ENCODE measurements around the gene FBXL7.

The FBXL7 gene

DNA sequence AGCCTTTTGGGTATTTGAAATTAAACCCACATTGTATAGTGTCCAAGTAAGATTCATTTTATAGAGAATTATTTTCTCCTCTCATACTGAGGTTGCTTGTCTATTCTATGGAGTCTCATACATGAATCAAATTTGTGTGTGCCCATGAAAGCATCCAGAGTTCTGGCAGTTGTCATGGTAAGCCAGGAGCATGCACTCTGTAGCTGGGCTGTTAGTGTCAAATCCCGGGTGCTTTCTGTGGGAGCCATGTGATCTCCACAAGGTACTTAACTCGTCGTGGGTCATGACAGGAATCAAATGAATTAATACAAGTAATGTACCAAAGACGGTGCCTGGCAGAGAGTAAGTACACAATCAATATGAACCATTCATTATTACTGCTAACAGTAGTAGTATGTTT, 58.7 kb downstream of the FBXL7 start:
- Histone ChIP-seq H2AFZ (ENCODE audit: low read length) (no peak overlapping the region), H3K4me1 (ENCODE audit: insufficient read depth, low read length, poor library complexity, severe bottlenecking) (no peaks in the 10 kb centered on the region), H3F3A (ENCODE audit: low read depth) (no peaks in the 10 kb centered on the region), H3K27me3 (ENCODE audit: insufficient read depth, low read length, poor library complexity, severe bottlenecking) (no peaks in the 10 kb centered on the region), H3K9me2 (replicated peaks; ENCODE audit: low read depth, low read length) (no peaks in the 10 kb centered on the region; the same call in 1 of the 2 replicates), H3K9me3 (ENCODE audit: insufficient read depth, low read depth, low read length) (no peaks in the 10 kb centered on the region), H3K4me3 (ENCODE audit: low read length, poor library complexity, severe bottlenecking) (no peak overlapping the region), H3K79me2 (ENCODE audit: insufficient read depth, low read length) (no peaks in the 10 kb centered on the region), H3K36me3 (ENCODE audit: insufficient read depth, low read length) (no peaks in the 10 kb centered on the region), H3K9ac (ENCODE audit: low read depth, low read length, poor library complexity, severe bottlenecking) (no peak overlapping the region), H3K4me2 (ENCODE audit: low read depth, low read length, poor library complexity, severe bottlenecking) (no peak overlapping the region), H4K20me1 (ENCODE audit: insufficient read depth, low read length, poor library complexity, severe bottlenecking) (no peaks in the 10 kb centered on the region)
- TF ChIP-seq EZH2phosphoT487 (IDR thresholded peaks at IDR 0.05; ENCODE audit: borderline replicate concordance): no peak
- TF ChIP-seq, protein P1, sequence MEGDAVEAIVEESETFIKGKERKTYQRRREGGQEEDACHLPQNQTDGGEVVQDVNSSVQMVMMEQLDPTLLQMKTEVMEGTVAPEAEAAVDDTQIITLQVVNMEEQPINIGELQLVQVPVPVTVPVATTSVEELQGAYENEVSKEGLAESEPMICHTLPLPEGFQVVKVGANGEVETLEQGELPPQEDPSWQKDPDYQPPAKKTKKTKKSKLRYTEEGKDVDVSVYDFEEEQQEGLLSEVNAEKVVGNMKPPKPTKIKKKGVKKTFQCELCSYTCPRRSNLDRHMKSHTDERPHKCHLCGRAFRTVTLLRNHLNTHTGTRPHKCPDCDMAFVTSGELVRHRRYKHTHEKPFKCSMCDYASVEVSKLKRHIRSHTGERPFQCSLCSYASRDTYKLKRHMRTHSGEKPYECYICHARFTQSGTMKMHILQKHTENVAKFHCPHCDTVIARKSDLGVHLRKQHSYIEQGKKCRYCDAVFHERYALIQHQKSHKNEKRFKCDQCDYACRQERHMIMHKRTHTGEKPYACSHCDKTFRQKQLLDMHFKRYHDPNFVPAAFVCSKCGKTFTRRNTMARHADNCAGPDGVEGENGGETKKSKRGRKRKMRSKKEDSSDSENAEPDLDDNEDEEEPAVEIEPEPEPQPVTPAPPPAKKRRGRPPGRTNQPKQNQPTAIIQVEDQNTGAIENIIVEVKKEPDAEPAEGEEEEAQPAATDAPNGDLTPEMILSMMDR (conservative IDR thresholded peaks at IDR 0.05; ENCODE audit: low read length): no peak

DNA sequence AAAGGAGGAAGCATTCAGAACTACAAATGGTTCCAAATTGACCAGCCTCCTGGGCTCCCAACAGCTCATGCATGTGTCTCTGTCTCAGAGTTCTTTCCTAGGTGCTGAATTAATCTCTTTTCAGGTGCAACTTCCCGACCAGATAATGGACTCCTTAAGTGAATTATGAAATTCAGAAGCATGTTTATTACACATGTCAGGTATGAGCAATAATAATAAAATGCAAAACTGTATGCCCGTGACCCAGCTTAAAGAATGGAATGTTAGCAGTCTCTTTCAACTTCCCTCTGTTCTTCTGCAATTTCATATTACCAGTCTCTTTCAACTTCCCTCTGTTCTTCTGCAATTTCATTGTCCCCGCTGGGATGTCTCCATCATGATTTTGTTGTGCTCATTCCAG, 60.4 kb downstream of the FBXL7 start:
- Histone ChIP-seq H3K36me3 (ENCODE audit: insufficient read depth, low read length) (no peaks in the 10 kb centered on the region), H3K9ac (ENCODE audit: low read depth, low read length, poor library complexity, severe bottlenecking) (no peak overlapping the region), H3K4me1 (ENCODE audit: insufficient read depth, low read length, poor library complexity, severe bottlenecking) (no peaks in the 10 kb centered on the region)

DNA sequence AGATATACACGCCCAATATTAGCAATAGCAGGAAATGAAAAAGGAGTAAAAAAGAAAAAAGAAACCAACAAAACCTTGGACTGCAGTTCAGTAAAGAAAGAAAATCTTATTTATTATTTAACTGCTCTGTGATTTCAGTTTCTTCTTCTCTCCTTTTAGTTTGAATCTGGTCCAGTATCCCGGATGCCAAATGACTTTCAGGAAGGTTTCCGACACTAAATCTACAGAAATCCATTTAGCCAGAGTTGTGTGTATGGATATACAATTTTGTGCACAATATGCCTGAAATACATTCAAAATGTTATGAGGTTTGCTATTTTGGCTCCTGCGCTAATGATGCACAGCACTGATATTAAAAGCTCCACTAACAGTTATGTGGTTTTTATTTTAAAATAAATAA, 64.5 kb downstream of the FBXL7 start:
- Histone ChIP-seq H3K9me2 (replicated peaks; ENCODE audit: low read depth, low read length) (no peaks in the 10 kb centered on the region; the same call in 1 of the 2 replicates), H3K27me3 (ENCODE audit: insufficient read depth, low read length, poor library complexity, severe bottlenecking) (no peaks in the 10 kb centered on the region), H2AFZ (ENCODE audit: low read length) (no peak overlapping the region), H3K4me3 (ENCODE audit: low read length, poor library complexity, severe bottlenecking) (no peak overlapping the region), H3K36me3 (ENCODE audit: insufficient read depth, low read length) (no peaks in the 10 kb centered on the region), H4K20me1 (ENCODE audit: insufficient read depth, low read length, poor library complexity, severe bottlenecking) (no peaks in the 10 kb centered on the region), H3K79me2 (ENCODE audit: insufficient read depth, low read length) (no peaks in the 10 kb centered on the region), H3K9me3 (ENCODE audit: insufficient read depth, low read depth, low read length) (no peaks in the 10 kb centered on the region), H3K4me2 (ENCODE audit: low read depth, low read length, poor library complexity, severe bottlenecking) (no peak overlapping the region), H3F3A (ENCODE audit: low read depth) (no peaks in the 10 kb centered on the region), H3K9ac (ENCODE audit: low read depth, low read length, poor library complexity, severe bottlenecking) (no peak overlapping the region), H3K4me1 (ENCODE audit: insufficient read depth, low read length, poor library complexity, severe bottlenecking) (no peaks in the 10 kb centered on the region)
- TF ChIP-seq, protein P1 (conservative IDR thresholded peaks at IDR 0.05; ENCODE audit: low read length): no peak
- no peak for TF ChIP-seq EZH2phosphoT487 (IDR thresholded peaks at IDR 0.05; ENCODE audit: borderline replicate concordance)

More for the DNA sequence above, 60.4 kb downstream of the FBXL7 start:
- H3F3A ChIP-seq (ENCODE audit: low read depth): no peaks in the 10 kb centered on the region
- no peaks in the 10 kb centered on the region for H3K9me3 ChIP-seq (ENCODE audit: insufficient read depth, low read depth, low read length)
- no peak overlapping the region for H2AFZ ChIP-seq (ENCODE audit: low read length)
- no peaks in the 10 kb centered on the region for H3K27me3 ChIP-seq (ENCODE audit: insufficient read depth, low read length, poor library complexity, severe bottlenecking)
- TF ChIP-seq, protein P1 (conservative IDR thresholded peaks at IDR 0.05; ENCODE audit: low read length): no peak
- no peak for TF ChIP-seq EZH2phosphoT487 (IDR thresholded peaks at IDR 0.05; ENCODE audit: borderline replicate concordance)
- H4K20me1 ChIP-seq (ENCODE audit: insufficient read depth, low read length, poor library complexity, severe bottlenecking): no peaks in the 10 kb centered on the region
- no peaks in the 10 kb centered on the region for H3K79me2 ChIP-seq (ENCODE audit: insufficient read depth, low read length)
- no peak overlapping the region for H3K4me3 ChIP-seq (ENCODE audit: low read length, poor library complexity, severe bottlenecking)
- no peak overlapping the region for H3K4me2 ChIP-seq (ENCODE audit: low read depth, low read length, poor library complexity, severe bottlenecking)
- no peaks in the 10 kb centered on the region; the same call in 1 of the 2 replicates for H3K9me2 ChIP-seq (replicated peaks; ENCODE audit: low read depth, low read length)
